Esophagus squamous epithelium (tissue), 5 donors: ENCODE results near the gene EML1. TPM values are rescaled to one million over a fixed set of nuclear protein-coding genes. Genes with fewer than 3 reads are reported as not detected.

Experiments
- DNase-seq: peaks from one replicate; lab custom pipeline; 2025; lab: John Stamatoyannopoulos, UW
- H3K27ac ChIP-seq, 4 donors: fragments of 200-600 bp; sonication (generic); one replicate each; pipeline ENCODE4 v1.5.1; 2016 to 2019; ENCODE audit warnings: mild to moderate bottlenecking in 1 of 4
- H3K27me3 ChIP-seq, 4 donors: fragments of 200-600 bp; sonication (generic); 1 replicate in 3 of 4; 2 replicates in 1 of 4; pipeline versions ENCODE4 v1.5.1 to v1.6.0; 2017 to 2021; ENCODE audit warnings: antibody characterized with exemption in 1 of 4
- H3K36me3 ChIP-seq, 3 donors: fragments of 200-600 bp; sonication (generic); one replicate each; pipeline ENCODE4 v1.5.1; 2016 to 2019
- H3K4me1 ChIP-seq, 3 donors: fragments of 200-600 bp; sonication (generic); one replicate each; pipeline ENCODE4 v1.5.1; 2017 to 2019
- H3K4me3 ChIP-seq, 4 donors: fragments of 200-600 bp; sonication (generic); 1 replicate in 3 of 4; 2 replicates in 1 of 4; pipeline ENCODE4 v1.5.1; 2016 to 2019; ENCODE audit warnings: mild to moderate bottlenecking in 2 of 4, moderate library complexity in 1 of 4
- H3K9me3 ChIP-seq, 3 donors: fragments of 200-600 bp; sonication (generic); one replicate each; pipeline ENCODE4 v1.5.1; 2016 to 2019
- CTCF ChIP-seq, 6 experiments: fragments of 450-650 bp in 4 of 6; fragments of 200-600 bp in 2 of 6; sonication (generic) in 2 of 6; IDR thresholded peaks; one replicate each; pipeline ENCODE4 v1.5.1; 2016 to 2019; ENCODE audit warnings: antibody characterized with exemption in 6 of 6, mild to moderate bottlenecking in 4 of 6, moderate library complexity in 4 of 6
- POLR2A ChIP-seq, 4 donors: fragments of 450-650 bp; IDR thresholded peaks; one replicate each; pipeline ENCODE4 v1.6.1; 2017; ENCODE audit warnings: antibody characterized with exemption in 4 of 4, mild to moderate bottlenecking in 4 of 4, moderate library complexity in 3 of 4
- WGBS, 2 donors: methylation state at CpG; one replicate each; pipeline ENCODE4 v1.1.5; 2018; 5-methylcytosine and 5-hydroxymethylcytosine counted together
- intact Hi-C: fragments of 100-400 bp; cut with DNase I; formaldehyde crosslinking; loops from one replicate; pipeline ENCODE4 v1.15.0; 2022
- total RNA-seq, 4 donors: library from RNA; depleted of rRNA; stranded (reverse); fragments of >200 nt; gene quantifications; one replicate each; pipeline ENCODE4 v1.1.0, GENCODE V29; 2016
- donor health status: DM: yes; HTN: yes; CAD: no.

Gene EML1
- total RNA-seq, 4 donors from 2014 or later = 3.0 to 22.9 (median 9.4) TPM

GRCh38 chr14:99969673-99970322 is 176.6 kb downstream of the EML1 start:
- H3K27ac ChIP-seq = no peak overlapping the region
- DNase-seq = no peak
- peaks cover 0 to 18% (median 3%) of the 10 kb centered on the region in 3 donors for H3K4me1 ChIP-seq
- H3K4me3 ChIP-seq = no peak overlapping the region
- H3K36me3 ChIP-seq = no peaks in the 10 kb centered on the region
- peaks cover 0 to 2% (median 0%) of the 10 kb centered on the region in 3 donors for H3K9me3 ChIP-seq
- WGBS, 2 donors = 82% methylated on average over 6 of the region's 6 CpGs
- TF ChIP-seq CTCF (IDR thresholded peaks at IDR 0.05) (no peak), POLR2A (IDR thresholded peaks at IDR 0.05) (no peak)
- H3K27me3 ChIP-seq = peaks cover 0 to 10% (median 0%) of the 10 kb centered on the region in 4 donors
- intact Hi-C loops = no loop called here

GRCh38 chr14:99971087-99971940 is 178.1 kb downstream of the EML1 start:
- Histone ChIP-seq H3K36me3 (no peaks in the 10 kb centered on the region), H3K9me3 (peaks cover 0 to 11% (median 0%) of the 10 kb centered on the region in 3 donors), H3K27me3 (peaks cover 0 to 10% (median 0%) of the 10 kb centered on the region in 4 donors), H3K27ac (peak overlapping the region; percentile 60 to 93 (median 86)), H3K4me1 (peaks cover 0 to 18% (median 3%) of the 10 kb centered on the region in 3 donors), H3K4me3 (peak overlapping the region; percentile 85 to 91 (median 86))
- 12% methylated on average over 15 of the region's 117 CpGs; no CpG with 5 or more reads in 1 of the 2 donors for WGBS, 2 donors
- TF ChIP-seq CTCF (IDR thresholded peaks at IDR 0.05) (no peak), POLR2A (IDR thresholded peaks at IDR 0.05) (peak in 2 of 4 donors; percentile 34 to 73)
- no peak for DNase-seq
- intact Hi-C loops = no loop called here

GRCh38 chr14:99971941-99972747 is 178.9 kb downstream of the EML1 start:
- Histone ChIP-seq H3K27ac (peak overlapping the region; percentile 81 to 93 (median 86)), H3K36me3 (no peaks in the 10 kb centered on the region), H3K27me3 (peaks cover 0 to 10% (median 0%) of the 10 kb centered on the region in 4 donors), H3K9me3 (peaks cover 0 to 11% (median 0%) of the 10 kb centered on the region in 3 donors), H3K4me3 (peak overlapping the region; percentile 85 to 91 (median 86)), H3K4me1 (peaks cover 0 to 18% (median 3%) of the 10 kb centered on the region in 3 donors)
- WGBS, 2 donors = 0 to 2% methylated on average over 5 to 13 of the region's 79 CpGs
- intact Hi-C loops = no loop called here
- no peak for DNase-seq
- TF ChIP-seq POLR2A (IDR thresholded peaks at IDR 0.05) (no peak), CTCF (IDR thresholded peaks at IDR 0.05) (no peak)

GRCh38 chr14:99972748-99973466 is 179.7 kb downstream of the EML1 start:
- Histone ChIP-seq H3K27me3 (peaks cover 0 to 8% (median 0%) of the 10 kb centered on the region in 4 donors), H3K36me3 (no peaks in the 10 kb centered on the region), H3K27ac (peak overlapping the region in 3 of 4 donors; percentile 81 to 93 (median 90)), H3K4me3 (peak overlapping the region; percentile 85 to 91 (median 86)), H3K9me3 (peaks cover 0 to 11% (median 0%) of the 10 kb centered on the region in 3 donors), H3K4me1 (peaks cover 0 to 18% (median 3%) of the 10 kb centered on the region in 3 donors)
- intact Hi-C loops = no loop called here
- DNase-seq = no peak
- 40 to 47% methylated on average over 11 of the region's 11 CpGs for WGBS, 2 donors
- no peak for TF ChIP-seq CTCF (IDR thresholded peaks at IDR 0.05)
- TF ChIP-seq POLR2A (IDR thresholded peaks at IDR 0.05) = no peak
